SU-DHL-6 (cell line): ENCODE data around the gene NAA10.

Experiments
- H2AFZ ChIP-seq: fragments of 200-600 bp; sonication (generic); 2 replicates; pipeline ENCODE4 v1.6.1; 2014; ENCODE audit warnings: low read depth, mild to moderate bottlenecking, moderate library complexity, mixed read lengths, antibody characterized with exemption, low read length; ENCODE audit not compliant: severe bottlenecking
- H3F3A ChIP-seq: fragments of 200-600 bp; shearing (Covaris generic); 2 replicates; pipeline ENCODE4 v1.6.0; 2016; ENCODE audit warnings: antibody characterized with exemption, mild to moderate bottlenecking; ENCODE audit not compliant: insufficient read depth
- H3K27ac ChIP-seq: fragments of 200-600 bp; sonication (generic); 2 replicates; pipeline ENCODE4 v1.5.1; 2016; ENCODE audit warnings: low read depth, mild to moderate bottlenecking, low read length, moderate library complexity, mixed read lengths
- H3K27me3 ChIP-seq: fragments of 200-600 bp; sonication (generic), shearing (Covaris generic); 2 replicates; pipeline ENCODE4 v1.6.0; 2014; ENCODE audit warnings: mild to moderate bottlenecking, low read length
- H3K36me3 ChIP-seq: fragments of 200-600 bp; sonication (generic); 2 replicates; pipeline ENCODE4 v1.6.1; 2014; ENCODE audit warnings: mild to moderate bottlenecking, low read length, mixed read lengths
- H3K4me2 ChIP-seq: fragments of 300-600, 200-600 bp; shearing (Covaris generic), sonication (generic); 2 replicates; pipeline ENCODE4 v1.6.0; 2014; ENCODE audit warnings: low read length, low read depth, mild to moderate bottlenecking; ENCODE audit not compliant: poor library complexity, severe bottlenecking
- H3K4me3 ChIP-seq: fragments of 200-600 bp; sonication (generic); 2 replicates; pipeline ENCODE4 v1.5.1; 2014; ENCODE audit warnings: antibody characterized with exemption, low read length, mild to moderate bottlenecking, mixed read lengths; ENCODE audit not compliant: insufficient read depth, poor library complexity, severe bottlenecking
- H3K79me2 ChIP-seq: fragments of 200-600 bp; sonication (generic); 2 replicates; pipeline ENCODE4 v1.6.1; 2014; ENCODE audit warnings: mild to moderate bottlenecking, low read length, moderate library complexity; ENCODE audit not compliant: insufficient read depth
- H3K9ac ChIP-seq: fragments of 200-600 bp; sonication (generic); 2 replicates; pipeline ENCODE4 v1.7.0; 2014; ENCODE audit warnings: mild to moderate bottlenecking, low read length
- H3K9me2 ChIP-seq: fragments of 200-600 bp; sonication (generic); replicated peaks from 2 replicates; pipeline ENCODE4 v1.6.1; 2014; ENCODE audit warnings: low read length; ENCODE audit not compliant: insufficient read depth
- H3K9me3 ChIP-seq: fragments of 200-600 bp; sonication (generic); 2 replicates; pipeline ENCODE4 v1.6.1; 2014; ENCODE audit warnings: low read length, mixed read lengths; ENCODE audit not compliant: insufficient read depth
- H4K20me1 ChIP-seq: fragments of 200-600 bp; sonication (generic); 2 replicates; pipeline ENCODE4 v1.6.1; 2014; ENCODE audit warnings: low read depth, mild to moderate bottlenecking, antibody characterized with exemption, low read length, moderate library complexity, mixed read lengths
- EZH2phosphoT487 ChIP-seq: fragments of 200-600 bp; sonication (generic), shearing (Covaris generic); conservative IDR thresholded peaks from 2 replicates; pipeline ENCODE4 v1.6.1; 2018; ENCODE audit warnings: mild to moderate bottlenecking, antibody characterized with exemption, low read length, moderate library complexity, mixed read lengths
- TF ChIP-seq, protein P1 (sequence below): fragments of 200-600 bp; sonication (generic); IDR thresholded peaks from one replicate; pipeline ENCODE4 v1.5.1; 2017; ENCODE audit warnings: antibody characterized with exemption, mild to moderate bottlenecking, low read length, moderate library complexity; ENCODE audit not compliant: insufficient read depth, poor library complexity, severe bottlenecking

Gene NAA10

DNA sequence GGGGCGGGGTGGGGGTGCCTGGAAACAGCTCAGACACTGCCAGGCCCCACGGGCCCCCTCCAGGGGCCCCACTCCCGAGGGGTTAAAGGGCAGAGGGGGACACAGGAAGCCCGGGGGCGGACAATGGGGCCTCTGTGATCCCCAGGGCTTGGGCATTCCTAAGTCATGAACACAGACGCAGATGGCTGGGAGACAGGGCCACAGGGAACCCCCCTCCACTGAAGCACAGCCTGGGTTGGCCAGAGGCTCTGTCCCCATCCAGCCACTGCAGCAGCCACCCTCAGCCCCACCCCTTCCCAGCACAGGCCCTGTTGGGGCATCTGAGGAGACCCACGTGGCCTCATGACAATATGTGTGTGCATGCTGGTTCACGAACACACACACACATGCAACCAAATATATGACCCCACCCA, 52.7 kb downstream of the NAA10 start:
- no peaks in the 10 kb centered on the region for H3K79me2 ChIP-seq
- H2AFZ ChIP-seq, result no peak overlapping the region
- H3K27me3 ChIP-seq, result no peaks in the 10 kb centered on the region
- H3K36me3 ChIP-seq, result no peaks in the 10 kb centered on the region
- TF ChIP-seq, protein P1, sequence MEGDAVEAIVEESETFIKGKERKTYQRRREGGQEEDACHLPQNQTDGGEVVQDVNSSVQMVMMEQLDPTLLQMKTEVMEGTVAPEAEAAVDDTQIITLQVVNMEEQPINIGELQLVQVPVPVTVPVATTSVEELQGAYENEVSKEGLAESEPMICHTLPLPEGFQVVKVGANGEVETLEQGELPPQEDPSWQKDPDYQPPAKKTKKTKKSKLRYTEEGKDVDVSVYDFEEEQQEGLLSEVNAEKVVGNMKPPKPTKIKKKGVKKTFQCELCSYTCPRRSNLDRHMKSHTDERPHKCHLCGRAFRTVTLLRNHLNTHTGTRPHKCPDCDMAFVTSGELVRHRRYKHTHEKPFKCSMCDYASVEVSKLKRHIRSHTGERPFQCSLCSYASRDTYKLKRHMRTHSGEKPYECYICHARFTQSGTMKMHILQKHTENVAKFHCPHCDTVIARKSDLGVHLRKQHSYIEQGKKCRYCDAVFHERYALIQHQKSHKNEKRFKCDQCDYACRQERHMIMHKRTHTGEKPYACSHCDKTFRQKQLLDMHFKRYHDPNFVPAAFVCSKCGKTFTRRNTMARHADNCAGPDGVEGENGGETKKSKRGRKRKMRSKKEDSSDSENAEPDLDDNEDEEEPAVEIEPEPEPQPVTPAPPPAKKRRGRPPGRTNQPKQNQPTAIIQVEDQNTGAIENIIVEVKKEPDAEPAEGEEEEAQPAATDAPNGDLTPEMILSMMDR, result no peak
- TF ChIP-seq EZH2phosphoT487, result no peak
- no peaks in the 10 kb centered on the region for H4K20me1 ChIP-seq
- no peak overlapping the region for H3K9ac ChIP-seq
- H3K4me2 ChIP-seq, result no peak overlapping the region
- H3K9me3 ChIP-seq, result no peaks in the 10 kb centered on the region
- H3K4me3 ChIP-seq, result no peak overlapping the region
- H3K9me2 ChIP-seq, result no peaks in the 10 kb centered on the region
- H3K27ac ChIP-seq, result no peak overlapping the region
- no peaks in the 10 kb centered on the region for H3F3A ChIP-seq

DNA sequence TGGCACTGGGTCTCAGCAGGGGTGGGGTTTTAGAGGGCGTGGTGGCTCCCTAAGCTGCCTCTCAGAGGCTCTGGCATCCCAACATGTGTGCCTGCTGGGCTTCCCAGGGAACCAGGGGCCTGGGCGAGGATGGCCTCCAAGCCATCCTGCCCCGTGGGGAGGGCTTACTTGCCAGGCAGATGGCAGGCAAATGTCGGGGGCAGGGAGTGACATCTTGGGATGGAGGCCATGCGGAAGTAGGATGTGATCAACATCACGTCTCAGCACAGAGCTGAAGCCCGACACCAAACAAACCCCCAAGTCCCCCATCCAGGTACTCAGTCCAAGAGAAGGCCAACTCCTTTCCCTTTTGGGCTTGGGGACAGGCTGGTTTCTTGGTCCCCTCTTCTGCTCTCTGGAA, 53.6 kb downstream of the NAA10 start:
- Histone ChIP-seq H4K20me1 (no peaks in the 10 kb centered on the region), H3K9me3 (no peaks in the 10 kb centered on the region), H3K9me2 (no peaks in the 10 kb centered on the region), H2AFZ (no peak overlapping the region), H3K4me2 (no peak overlapping the region), H3K4me3 (no peak overlapping the region), H3K79me2 (no peaks in the 10 kb centered on the region), H3F3A (no peaks in the 10 kb centered on the region), H3K9ac (no peak overlapping the region), H3K27ac (no peak overlapping the region), H3K27me3 (no peaks in the 10 kb centered on the region), H3K36me3 (no peaks in the 10 kb centered on the region)
- TF ChIP-seq, protein P1, result no peak
- TF ChIP-seq EZH2phosphoT487, result no peak

DNA sequence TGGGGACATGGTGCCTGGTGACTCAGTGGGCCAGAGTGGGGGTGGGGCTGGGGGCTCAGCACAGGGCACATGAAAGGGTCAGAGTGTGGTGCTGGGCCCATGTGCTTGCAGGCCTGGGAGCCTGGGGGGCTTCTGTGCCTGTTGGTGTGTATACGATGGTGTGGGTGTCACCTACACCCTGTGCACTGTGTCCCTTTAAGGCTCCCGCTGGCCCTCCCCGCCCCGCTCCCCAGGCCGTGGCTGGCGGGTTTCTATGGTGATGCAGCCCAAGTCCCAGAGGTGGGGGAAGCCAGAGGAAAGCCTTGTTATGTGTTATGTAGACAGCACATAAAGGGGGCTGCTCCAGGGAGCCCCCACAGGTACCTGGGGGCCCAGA, 54.4 kb downstream of the NAA10 start:
- Histone ChIP-seq H3K27me3 (no peaks in the 10 kb centered on the region), H3K9me2 (no peaks in the 10 kb centered on the region), H3K79me2 (no peaks in the 10 kb centered on the region), H3K4me3 (no peak overlapping the region), H3K9me3 (no peaks in the 10 kb centered on the region), H3K36me3 (no peaks in the 10 kb centered on the region), H3K27ac (no peak overlapping the region), H2AFZ (no peak overlapping the region), H4K20me1 (no peaks in the 10 kb centered on the region), H3K9ac (no peak overlapping the region), H3F3A (no peaks in the 10 kb centered on the region), H3K4me2 (no peak overlapping the region)
- TF ChIP-seq, protein P1, result no peak
- no peak for TF ChIP-seq EZH2phosphoT487
